HFF-Myc (cell line): ENCODE results near the gene HTT.

Experiments
- DNase-seq: peaks from one replicate; pipeline ENCODE4 v3.0.0-alpha.2; 2011; ENCODE audit warnings: low read depth; ENCODE audit errors: extremely low read depth
- H3K4me3 ChIP-seq: replicated peaks from 2 replicates; pipeline ENCODE4 v1.5.1; 2011; ENCODE audit warnings: low read depth, mild to moderate bottlenecking, control low read depth, low read length
- CTCF ChIP-seq: IDR thresholded peaks from 2 replicates; pipeline ENCODE4 v1.5.1; 2012; ENCODE audit warnings: mild to moderate bottlenecking, low read depth, low read length, control low read depth; ENCODE audit errors: missing control alignments

The HTT gene

GRCh38 chr4:3257103-3257555 is 182.6 kb downstream of the HTT start:
- DNase-seq, result no peak
- no peak for TF ChIP-seq CTCF
- no peak overlapping the region for H3K4me3 ChIP-seq

- no peak for TF ChIP-seq CTCF
- no peak for DNase-seq
- no peak overlapping the region for H3K4me3 ChIP-seq
These were observed 183.3 kb downstream of the HTT start for GRCh38 chr4:3257556-3258482.

- DNase-seq, result no peak
- TF ChIP-seq CTCF, result no peak
- no peak overlapping the region for H3K4me3 ChIP-seq
These were observed 187.1 kb downstream of the HTT start for GRCh38 chr4:3261411-3262207.

GRCh38 chr4:3262208-3263052 is 187.9 kb downstream of the HTT start:
- no peak for DNase-seq
- H3K4me3 ChIP-seq, result no peak overlapping the region
- TF ChIP-seq CTCF, result no peak

GRCh38 chr4:3263053-3263875 is 188.8 kb downstream of the HTT start:
- no peak for DNase-seq
- no peak for TF ChIP-seq CTCF
- H3K4me3 ChIP-seq, result no peak overlapping the region

- H3K4me3 ChIP-seq, result no peak overlapping the region
- TF ChIP-seq CTCF, result no peak
These were observed 189.4 kb downstream of the HTT start for GRCh38 chr4:3263876-3264193.

More at GRCh38 chr4:3263876-3264193, 189.4 kb downstream of the HTT start:
- no peak for DNase-seq
